Gastrocnemius medialis (tissue), 4 donors: Measurements from ENCODE around the gene RXFP4. TPM values are rescaled to one million over a fixed set of nuclear protein-coding genes. Genes with fewer than 3 reads are reported as not detected.

Source experiments
- ATAC-seq, 2 donors: fragments of 150-250 bp; one replicate each; pipeline ENCODE4 v1.9.1; 2016
- DNase-seq, 2 donors: peaks; one replicate each; pipeline ENCODE4 v3.0.0-alpha.2; 2019
- H3K27ac ChIP-seq, 4 donors: fragments of 200-600 bp; sonication (generic); 1 replicate in 1 of 4; 2 replicates in 3 of 4; pipeline ENCODE4 v1.5.1; 2016 to 2018; ENCODE audit warnings: mild to moderate bottlenecking in 2 of 4, moderate library complexity in 1 of 4
- H3K27me3 ChIP-seq, 3 donors: fragments of 200-600 bp; sonication (generic) in 2 of 3; 1 replicate in 1 of 3; 2 replicates in 2 of 3; pipeline versions ENCODE4 v1.5.1 to v1.6.0; 2016 to 2019; ENCODE audit warnings: mild to moderate bottlenecking in 1 of 3, moderate library complexity in 1 of 3
- H3K36me3 ChIP-seq, 2 donors: fragments of 200-600 bp; sonication (generic) in 1 of 2; one replicate each; pipeline ENCODE4 v1.5.1; 2017 to 2018
- H3K4me1 ChIP-seq, 2 donors: fragments of 200-600 bp; sonication (generic) in 1 of 2; one replicate each; pipeline ENCODE4 v1.5.1; 2016 to 2017; ENCODE audit warnings: mild to moderate bottlenecking in 2 of 2
- H3K4me3 ChIP-seq, 4 donors: fragments of 200-600 bp; sonication (generic) in 3 of 4; 1 replicate in 1 of 4; 2 replicates in 3 of 4; pipeline ENCODE4 v1.5.1; 2016 to 2019; ENCODE audit warnings: mild to moderate bottlenecking in 2 of 4
- H3K9me3 ChIP-seq, 3 donors: fragments of 200-600 bp; sonication (generic) in 2 of 3; 1 replicate in 1 of 3; 2 replicates in 2 of 3; pipeline ENCODE4 v1.5.1; 2016 to 2019
- POLR2A ChIP-seq, 2 donors: fragments of 450-650 bp; IDR thresholded peaks; one replicate each; pipeline ENCODE4 v1.6.1; 2017; ENCODE audit warnings: antibody characterized with exemption in 2 of 2, mild to moderate bottlenecking in 2 of 2, moderate library complexity in 2 of 2
- in situ Hi-C, 4 donors: fragments of 200-750 bp; cut with MboI; loops; one replicate each; pipeline versions ENCODE4 v1.15.0 to v1.8.0; 2017; ENCODE audit warnings: low sequenced_read_pairs in 4 of 4
- intact Hi-C: fragments of 100-400 bp; cut with DNase I; formaldehyde crosslinking; loops from one replicate; pipeline ENCODE4 v1.15.1; 2023; ENCODE audit warnings: low total_unique reads
- total RNA-seq, 4 donors: library from RNA; depleted of rRNA; stranded (reverse); fragments of >200 nt; gene quantifications; one replicate each; pipeline versions ENCODE4 v1.1.0 to v1.2.3, GENCODE V29; 2016
- TF ChIP-seq, protein P1 (sequence below), 5 experiments: fragments of 450-650 bp in 3 of 5; fragments of 200-600 bp in 2 of 5; sonication (generic) in 2 of 5; IDR thresholded peaks in 4 of 5; conservative IDR thresholded peaks in 1 of 5; 1 replicate in 4 of 5; 2 replicates in 1 of 5; pipeline ENCODE4 v1.5.1; 2016 to 2019; ENCODE audit warnings: antibody characterized with exemption in 5 of 5, mild to moderate bottlenecking in 3 of 5, moderate library complexity in 3 of 5

The RXFP4 gene
- total RNA-seq, 4 donors from 2014 or later: not detected

DNA sequence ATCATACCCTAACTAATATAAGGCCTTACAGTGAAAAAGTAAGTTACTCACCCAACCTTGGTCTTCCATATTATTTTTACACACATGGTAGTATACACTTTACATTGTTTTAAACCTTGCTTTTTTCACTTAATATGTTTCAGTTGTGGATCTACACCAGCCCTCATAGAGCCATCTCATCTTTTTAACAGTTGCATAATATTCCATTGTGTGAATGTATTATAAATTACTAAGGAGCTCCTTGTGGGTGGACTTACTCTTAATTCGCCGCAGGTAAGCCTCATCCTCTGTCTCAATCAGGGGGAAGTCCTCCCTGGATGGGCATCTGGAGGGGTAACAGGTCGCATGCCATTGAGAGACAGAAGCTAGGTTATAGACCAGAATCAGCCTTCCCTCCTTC, 13.2 kb downstream of the RXFP4 start:
- Histone ChIP-seq H3K36me3 (peaks cover 0 to 97% of the 10 kb centered on the region in 2 donors), H3K27me3 (no peaks in the 10 kb centered on the region), H3K27ac (no peak overlapping the region), H3K4me3 (no peak overlapping the region), H3K4me1 (peaks cover 7 to 15% of the 10 kb centered on the region in 2 donors), H3K9me3 (no peaks in the 10 kb centered on the region)
- in situ Hi-C loops: no loop called here
- intact Hi-C loops: no loop called here
- DNase-seq: no peak
- ATAC-seq: no peak
- TF ChIP-seq, protein P1, sequence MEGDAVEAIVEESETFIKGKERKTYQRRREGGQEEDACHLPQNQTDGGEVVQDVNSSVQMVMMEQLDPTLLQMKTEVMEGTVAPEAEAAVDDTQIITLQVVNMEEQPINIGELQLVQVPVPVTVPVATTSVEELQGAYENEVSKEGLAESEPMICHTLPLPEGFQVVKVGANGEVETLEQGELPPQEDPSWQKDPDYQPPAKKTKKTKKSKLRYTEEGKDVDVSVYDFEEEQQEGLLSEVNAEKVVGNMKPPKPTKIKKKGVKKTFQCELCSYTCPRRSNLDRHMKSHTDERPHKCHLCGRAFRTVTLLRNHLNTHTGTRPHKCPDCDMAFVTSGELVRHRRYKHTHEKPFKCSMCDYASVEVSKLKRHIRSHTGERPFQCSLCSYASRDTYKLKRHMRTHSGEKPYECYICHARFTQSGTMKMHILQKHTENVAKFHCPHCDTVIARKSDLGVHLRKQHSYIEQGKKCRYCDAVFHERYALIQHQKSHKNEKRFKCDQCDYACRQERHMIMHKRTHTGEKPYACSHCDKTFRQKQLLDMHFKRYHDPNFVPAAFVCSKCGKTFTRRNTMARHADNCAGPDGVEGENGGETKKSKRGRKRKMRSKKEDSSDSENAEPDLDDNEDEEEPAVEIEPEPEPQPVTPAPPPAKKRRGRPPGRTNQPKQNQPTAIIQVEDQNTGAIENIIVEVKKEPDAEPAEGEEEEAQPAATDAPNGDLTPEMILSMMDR (IDR thresholded peaks at IDR 0.05 in 4 of 5, conservative IDR thresholded peaks at IDR 0.05 in 1 of 5): no peak
- no peak for TF ChIP-seq POLR2A (IDR thresholded peaks at IDR 0.05)

DNA sequence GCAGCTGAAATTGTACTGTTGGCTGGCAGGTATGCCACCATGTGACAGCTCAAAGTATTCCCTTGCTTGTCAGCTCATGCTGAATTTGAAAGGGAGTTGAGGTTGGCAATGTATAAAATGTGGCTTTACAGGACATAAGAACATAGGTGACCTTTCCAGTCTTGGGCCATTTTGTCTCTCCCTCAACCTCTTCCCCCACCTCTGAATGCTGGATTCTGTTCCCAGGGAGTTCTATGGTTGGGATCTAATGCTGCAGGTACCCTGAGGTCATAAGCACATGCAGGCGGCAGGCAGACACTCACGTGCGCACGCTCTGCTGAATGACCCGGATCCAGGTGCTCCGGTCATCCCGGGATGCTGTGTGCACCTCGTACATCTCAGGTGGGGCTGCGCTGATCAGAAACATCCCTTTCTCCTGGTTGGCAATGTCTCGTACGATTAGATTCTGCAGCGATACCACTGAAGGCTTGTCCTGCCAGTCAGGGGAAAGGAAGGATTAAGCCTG, 16.0 kb downstream of the RXFP4 start:
- no peak for TF ChIP-seq POLR2A (IDR thresholded peaks at IDR 0.05)
- TF ChIP-seq, protein P1 (IDR thresholded peaks at IDR 0.05 in 4 of 5, conservative IDR thresholded peaks at IDR 0.05 in 1 of 5): no peak
- no peaks in the 10 kb centered on the region for H3K9me3 ChIP-seq

DNA sequence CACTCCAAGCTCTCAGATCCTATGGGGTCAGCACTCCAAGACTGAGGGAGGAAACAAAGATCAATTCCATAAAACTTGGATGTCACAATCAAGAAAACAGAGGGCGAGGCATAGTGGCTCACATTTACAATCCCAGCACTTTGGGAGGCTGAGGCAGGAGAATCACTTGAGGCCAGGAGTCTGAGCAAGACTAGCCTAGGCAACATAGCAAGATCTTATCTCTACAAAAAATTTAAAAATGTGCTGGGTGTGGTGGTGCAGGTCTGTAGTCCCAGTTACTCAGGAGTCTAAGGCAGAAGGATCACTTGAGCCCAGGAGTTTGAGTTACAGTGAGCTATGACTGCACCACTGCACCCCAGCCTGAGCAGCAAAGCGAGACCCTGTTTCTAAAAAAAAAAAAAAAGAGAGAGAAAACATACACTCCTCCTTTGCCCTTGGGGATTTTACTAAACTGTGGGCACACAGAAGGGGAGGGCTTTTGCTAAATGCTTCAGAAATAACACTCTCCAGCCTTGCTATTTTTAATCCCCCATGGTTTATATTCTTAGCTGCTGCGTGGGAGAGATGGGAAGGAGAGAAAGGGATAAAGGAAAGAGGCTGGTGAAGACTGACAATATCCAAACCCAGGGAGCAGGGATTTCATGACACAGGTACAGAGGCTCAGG, 18.8 kb downstream of the RXFP4 start:
- TF ChIP-seq, protein P1 (IDR thresholded peaks at IDR 0.05 in 4 of 5, conservative IDR thresholded peaks at IDR 0.05 in 1 of 5): no peak
- no peak for TF ChIP-seq POLR2A (IDR thresholded peaks at IDR 0.05)
- intact Hi-C loops: no loop called here
- Histone ChIP-seq H3K4me3 (no peak overlapping the region), H3K36me3 (peaks cover 0 to 88% of the 10 kb centered on the region in 2 donors), H3K27ac (peak overlapping the region; percentile 57 to 77 (median 74)), H3K27me3 (no peaks in the 10 kb centered on the region), H3K9me3 (no peaks in the 10 kb centered on the region), H3K4me1 (peaks cover 25 to 35% of the 10 kb centered on the region in 2 donors)
- no peak for DNase-seq
- ATAC-seq: peak in 1 of 2 donors; percentile 20
- in situ Hi-C loops: no loop called here

More for the DNA sequence above, 16.0 kb downstream of the RXFP4 start:
- H3K4me3 ChIP-seq: no peak overlapping the region
- H3K4me1 ChIP-seq: peaks cover 21 to 33% of the 10 kb centered on the region in 2 donors
- intact Hi-C loops: no loop called here
- in situ Hi-C loops: no loop called here
- peak overlapping the region in 1 of 4 donors; percentile 1 for H3K27ac ChIP-seq
- DNase-seq (no peak), ATAC-seq (no peak)
- H3K36me3 ChIP-seq: peaks cover 0 to 94% of the 10 kb centered on the region in 2 donors
- H3K27me3 ChIP-seq: no peaks in the 10 kb centered on the region

DNA sequence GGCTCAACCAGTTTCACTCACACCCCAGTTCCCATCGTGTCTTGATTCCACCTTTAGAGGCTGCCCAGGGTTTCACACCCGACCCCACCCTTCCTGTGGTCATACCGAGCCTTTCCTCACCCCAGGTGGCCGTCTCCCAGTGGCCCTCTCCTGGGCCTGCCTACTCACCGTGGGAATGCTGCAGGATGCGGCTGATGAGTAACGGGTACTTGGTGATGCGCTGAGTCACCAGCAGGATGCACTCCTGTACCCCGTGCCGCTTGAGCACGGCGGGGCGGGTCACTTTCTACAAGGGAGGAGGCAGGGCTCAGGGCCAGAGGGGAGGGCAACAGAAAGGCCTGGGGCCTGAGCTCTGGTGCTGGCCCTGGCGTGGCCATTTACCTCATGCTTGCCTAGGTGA, 20.5 kb downstream of the RXFP4 start:
- peaks cover 0 to 83% of the 10 kb centered on the region in 2 donors for H3K36me3 ChIP-seq
- no peaks in the 10 kb centered on the region for H3K27me3 ChIP-seq
- intact Hi-C loops (loop anchor here (2.0 kb wide), 1 partner anchor 19 kb away; no protein-coding TSS in a partner anchor), in situ Hi-C loops (no loop called here)
- TF ChIP-seq, protein P1 (IDR thresholded peaks at IDR 0.05 in 4 of 5, conservative IDR thresholded peaks at IDR 0.05 in 1 of 5): peak in 3 of 5 experiments; percentile 17 to 42 (median 30)
- TF ChIP-seq POLR2A (IDR thresholded peaks at IDR 0.05): no peak
- peak; percentile 40 to 52 for ATAC-seq
- H3K4me3 ChIP-seq: no peak overlapping the region
- peak overlapping the region; percentile 57 to 77 (median 74) for H3K27ac ChIP-seq
- no peaks in the 10 kb centered on the region for H3K9me3 ChIP-seq
- DNase-seq: peak in 1 of 2 donors; percentile 67
- peaks cover 28 to 42% of the 10 kb centered on the region in 2 donors for H3K4me1 ChIP-seq
